Measurements from ENCODE around the gene CFAP61.

Gene CFAP61

DNA sequence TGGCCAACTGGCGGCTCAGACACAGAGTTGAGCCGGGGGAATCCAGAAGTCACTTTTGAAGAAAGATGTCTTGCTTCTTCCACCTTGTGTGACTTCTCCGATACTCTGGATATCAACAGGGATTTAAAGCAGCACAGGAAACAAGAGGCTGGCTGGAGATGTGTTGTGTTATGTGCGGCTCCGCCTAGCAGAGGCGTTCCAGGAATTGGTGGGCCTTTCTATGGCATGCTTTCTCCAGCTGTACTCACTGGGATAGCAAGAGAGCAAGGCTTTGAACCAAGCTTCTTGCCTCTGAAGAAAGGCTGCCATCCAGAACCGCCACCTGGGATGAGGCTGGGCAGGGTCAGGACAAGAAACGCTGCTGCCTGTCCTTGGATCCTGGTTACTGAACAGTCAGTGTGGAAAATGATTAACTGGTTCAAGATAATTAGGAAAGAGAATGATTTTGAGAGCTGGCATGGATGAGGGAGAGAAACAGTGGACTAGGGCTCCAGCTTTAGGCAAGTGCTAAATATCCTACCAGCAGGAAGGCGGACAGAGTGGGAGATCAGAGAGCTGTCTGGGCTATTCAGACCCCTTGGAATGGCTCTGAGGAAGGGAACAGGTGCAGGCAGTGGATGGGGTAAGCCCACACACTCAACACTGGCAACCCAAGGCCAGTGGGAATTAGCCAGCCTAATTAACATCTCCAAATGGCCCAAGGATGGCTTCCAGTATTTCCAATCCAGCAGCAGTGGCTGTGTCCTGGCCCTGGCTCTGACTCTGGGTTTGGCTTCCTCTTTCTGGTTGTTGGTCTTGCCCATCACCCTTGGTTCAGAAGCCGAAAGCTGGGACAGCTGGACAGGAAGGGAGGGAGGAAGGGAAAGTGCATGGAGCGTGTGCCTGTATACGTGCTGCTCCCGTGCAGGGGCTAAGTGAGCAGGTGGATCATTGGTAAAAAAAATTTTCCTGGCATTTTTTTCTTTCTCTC lies 347.5 kb downstream of the CFAP61 start:
- no peak for DNase-seq (ENCODE audit: low read depth)

DNA sequence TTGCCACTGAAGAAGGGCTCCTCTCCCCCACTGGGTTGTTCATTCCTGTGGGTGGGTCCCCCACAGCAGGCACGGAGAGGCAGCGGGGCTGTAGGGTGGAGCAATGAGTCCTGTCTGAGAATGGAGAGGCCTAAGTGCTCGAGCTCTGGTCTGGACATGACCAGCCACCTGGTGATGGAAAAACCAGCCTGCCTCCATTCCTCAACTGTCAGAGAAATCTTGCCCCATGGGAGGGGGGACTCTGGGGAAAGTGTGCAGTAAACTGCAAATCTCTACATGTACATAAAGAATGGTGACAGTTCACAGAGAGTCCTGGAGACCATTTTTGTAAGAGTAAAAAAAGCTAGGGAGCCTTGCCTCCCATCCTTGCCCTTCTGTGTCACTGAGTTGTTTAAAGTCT lies 349.7 kb downstream of the CFAP61 start:
- no peak for DNase-seq (ENCODE audit: low read depth)

DNA sequence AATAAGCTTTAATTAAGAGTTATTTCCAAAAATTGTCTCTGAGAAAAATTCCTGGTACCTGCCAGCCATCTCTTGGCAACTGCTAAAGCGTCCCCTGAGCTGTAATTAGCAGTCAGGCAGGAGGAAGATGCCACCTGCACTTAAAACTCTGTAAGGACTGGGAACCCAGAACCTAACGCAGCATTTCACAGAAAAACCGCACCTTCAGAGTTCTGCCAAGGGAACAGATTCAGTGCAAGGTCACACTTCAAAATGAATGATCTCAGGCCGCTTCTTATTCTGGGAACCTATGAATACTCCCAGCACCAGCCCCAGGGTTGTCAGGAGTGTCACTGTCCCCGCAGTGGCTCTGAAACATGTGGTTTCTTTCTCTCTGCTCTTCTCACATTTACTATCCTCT lies 352.3 kb downstream of the CFAP61 start:
- no peak for DNase-seq (ENCODE audit: low read depth)

GRCh38 chr20:20405623-20406022 lies 353.3 kb downstream of the CFAP61 start:
- DNase-seq (ENCODE audit: low read depth), result no peak

DNA sequence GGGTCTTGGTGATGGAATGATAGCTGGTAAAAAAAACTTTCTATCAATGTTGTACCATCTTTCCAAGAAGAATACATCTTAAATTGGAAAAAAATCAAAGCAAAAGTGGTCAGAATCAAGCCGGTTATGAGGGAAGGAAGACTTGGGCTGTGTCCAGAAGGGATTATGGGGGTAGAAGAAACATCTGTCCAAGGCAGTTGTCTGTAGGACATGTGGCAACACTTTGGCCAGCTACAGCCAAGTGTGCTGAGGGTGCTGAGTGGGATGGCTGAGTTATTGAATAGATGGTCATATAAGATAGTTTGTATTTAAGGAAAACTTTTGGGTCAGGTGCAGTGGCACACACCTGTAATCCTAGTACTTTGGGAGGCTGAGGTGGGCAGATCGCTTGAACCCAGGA lies 354.0 kb downstream of the CFAP61 start:
- DNase-seq (ENCODE audit: low read depth), result no peak

DNA sequence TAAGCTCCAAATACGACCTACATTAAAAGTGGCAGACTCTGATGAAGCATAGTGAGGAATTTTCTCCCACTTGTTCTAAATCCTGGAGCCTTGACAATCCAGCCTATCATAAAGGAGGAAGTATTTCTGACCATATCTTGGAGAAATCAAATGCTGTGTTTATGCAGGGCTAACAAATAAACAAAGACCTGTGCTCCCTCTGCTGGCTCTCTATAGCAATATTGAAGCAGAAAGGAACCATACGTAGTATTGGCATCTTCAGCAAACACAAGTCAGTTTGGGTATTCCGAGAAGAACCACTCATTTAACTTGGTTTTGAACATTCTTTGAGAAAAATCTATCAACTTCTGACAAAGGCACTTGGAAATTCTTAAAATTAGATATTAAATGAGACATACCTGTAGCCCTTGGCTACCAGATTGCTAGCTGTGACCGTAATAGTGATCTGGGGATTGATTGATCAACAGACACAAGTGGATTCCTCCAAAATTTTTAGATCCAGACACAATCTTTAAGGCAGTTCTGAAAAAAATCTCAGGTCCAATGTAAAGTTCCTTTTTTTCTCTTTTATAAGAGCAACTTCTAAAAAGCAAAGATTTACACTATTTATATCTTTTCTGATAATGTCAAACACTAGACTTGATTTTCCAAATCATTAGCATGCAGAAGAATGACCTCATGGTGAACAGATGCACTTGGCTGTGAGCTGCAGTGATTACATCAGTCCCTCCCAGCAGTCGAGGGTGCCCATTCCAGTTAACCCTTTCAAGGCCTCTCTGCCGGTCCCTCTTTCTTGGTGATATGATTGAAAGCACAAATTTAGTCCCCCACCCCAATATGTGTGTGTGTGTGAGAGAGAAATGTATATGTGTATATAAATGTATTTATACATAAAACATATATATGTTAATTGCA lies 355.8 kb downstream of the CFAP61 start:
- DNase-seq (ENCODE audit: low read depth), result no peak

DNA sequence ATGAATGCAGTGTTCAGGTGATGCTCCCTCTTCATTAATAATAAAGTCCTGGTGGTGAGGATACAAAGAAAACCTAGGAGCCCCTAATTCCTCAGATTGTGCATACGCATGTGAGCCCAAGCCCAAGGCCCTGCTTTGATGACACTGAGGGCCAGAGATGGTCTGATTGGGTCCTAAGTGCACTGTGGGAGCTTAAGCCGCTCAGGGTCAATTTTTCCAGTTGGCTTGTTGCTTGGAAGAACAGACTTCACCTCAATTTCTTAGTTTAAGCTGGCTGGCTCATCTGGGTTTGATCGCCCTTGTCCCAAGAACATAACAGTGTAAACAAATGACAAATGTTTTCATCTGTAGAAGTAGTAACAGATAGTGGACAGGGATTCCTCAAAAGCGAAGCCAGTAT lies 357.0 kb downstream of the CFAP61 start:
- DNase-seq (ENCODE audit: low read depth), result no peak

Measured in activated T-cell treated with anti-CD3 and anti-CD28 coated beads for 24 hours (primary cell).